Gastrocnemius medialis (tissue), 4 donors: Measurements from ENCODE around the gene ITPR2. TPM values are rescaled to one million over a fixed set of nuclear protein-coding genes. Genes with fewer than 3 reads are reported as not detected.
A peak's percentile ranks its signal among the peaks of the same experiment; 100 is the strongest.

Experiments
- ATAC-seq, 2 donors: fragments of 150-250 bp; one replicate each; pipeline ENCODE4 v1.9.1; 2016
- DNase-seq, 2 donors: peaks; one replicate each; pipeline ENCODE4 v3.0.0-alpha.2; 2019
- H3K27ac ChIP-seq, 4 donors: fragments of 200-600 bp; sonication (generic); 1 replicate in 1 of 4; 2 replicates in 3 of 4; pipeline ENCODE4 v1.5.1; 2016 to 2018; ENCODE audit warnings: mild to moderate bottlenecking in 2 of 4, moderate library complexity in 1 of 4
- H3K27me3 ChIP-seq, 3 donors: fragments of 200-600 bp; sonication (generic) in 2 of 3; 1 replicate in 1 of 3; 2 replicates in 2 of 3; pipeline versions ENCODE4 v1.5.1 to v1.6.0; 2016 to 2019; ENCODE audit warnings: mild to moderate bottlenecking in 1 of 3, moderate library complexity in 1 of 3
- H3K36me3 ChIP-seq, 2 donors: fragments of 200-600 bp; sonication (generic) in 1 of 2; one replicate each; pipeline ENCODE4 v1.5.1; 2017 to 2018
- H3K4me1 ChIP-seq, 2 donors: fragments of 200-600 bp; sonication (generic) in 1 of 2; one replicate each; pipeline ENCODE4 v1.5.1; 2016 to 2017; ENCODE audit warnings: mild to moderate bottlenecking in 2 of 2
- H3K4me3 ChIP-seq, 4 donors: fragments of 200-600 bp; sonication (generic) in 3 of 4; 1 replicate in 1 of 4; 2 replicates in 3 of 4; pipeline ENCODE4 v1.5.1; 2016 to 2019; ENCODE audit warnings: mild to moderate bottlenecking in 2 of 4
- H3K9me3 ChIP-seq, 3 donors: fragments of 200-600 bp; sonication (generic) in 2 of 3; 1 replicate in 1 of 3; 2 replicates in 2 of 3; pipeline ENCODE4 v1.5.1; 2016 to 2019
- CTCF ChIP-seq, 5 experiments: fragments of 450-650 bp in 3 of 5; fragments of 200-600 bp in 2 of 5; sonication (generic) in 2 of 5; IDR thresholded peaks in 4 of 5; conservative IDR thresholded peaks in 1 of 5; 1 replicate in 4 of 5; 2 replicates in 1 of 5; pipeline ENCODE4 v1.5.1; 2016 to 2019; ENCODE audit warnings: antibody characterized with exemption in 5 of 5, mild to moderate bottlenecking in 3 of 5, moderate library complexity in 3 of 5
- POLR2A ChIP-seq, 2 donors: fragments of 450-650 bp; IDR thresholded peaks; one replicate each; pipeline ENCODE4 v1.6.1; 2017; ENCODE audit warnings: antibody characterized with exemption in 2 of 2, mild to moderate bottlenecking in 2 of 2, moderate library complexity in 2 of 2
- in situ Hi-C, 4 donors: fragments of 200-750 bp; cut with MboI; loops; one replicate each; pipeline versions ENCODE4 v1.15.0 to v1.8.0; 2017; ENCODE audit warnings: low sequenced_read_pairs in 4 of 4
- intact Hi-C: fragments of 100-400 bp; cut with DNase I; formaldehyde crosslinking; loops from one replicate; pipeline ENCODE4 v1.15.1; 2023; ENCODE audit warnings: low total_unique reads
- total RNA-seq, 4 donors: library from RNA; depleted of rRNA; stranded (reverse); fragments of >200 nt; gene quantifications; one replicate each; pipeline versions ENCODE4 v1.1.0 to v1.2.3, GENCODE V29; 2016

The ITPR2 gene
- total RNA-seq, 4 donors from 2014 or later: 3.8 to 23.8 (median 4.1) TPM

DNA sequence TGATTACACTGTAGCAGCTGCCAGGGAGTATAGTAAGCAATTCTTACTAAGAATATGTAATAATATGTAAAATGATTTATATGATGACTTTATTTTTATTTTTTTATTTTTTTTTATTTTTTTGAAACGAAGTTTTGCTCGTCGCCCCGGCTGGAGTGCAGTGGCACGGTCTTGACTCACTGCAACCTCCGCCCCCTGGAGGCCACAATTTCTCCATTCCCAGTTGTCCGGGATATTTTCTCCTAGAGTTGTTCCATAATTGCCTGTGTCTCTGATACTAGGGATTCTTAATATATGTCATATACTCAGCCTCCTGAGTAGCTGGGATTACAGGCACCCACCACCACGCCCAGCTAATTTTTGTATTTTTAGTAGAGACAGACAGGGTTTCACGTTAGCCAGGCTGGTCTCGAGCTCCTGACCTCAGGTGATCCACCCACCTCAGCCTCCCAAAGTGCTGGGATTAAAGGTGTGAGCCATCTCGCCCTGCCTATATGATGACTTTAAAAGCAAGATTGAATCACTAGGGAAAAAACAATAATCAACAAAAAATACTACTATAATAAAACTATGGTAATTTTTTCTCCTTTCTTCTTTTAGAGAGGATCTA lies 12.2 kb upstream of the ITPR2 start:
- peaks cover 3 to 4% of the 10 kb centered on the region in 2 donors for H3K4me1 ChIP-seq
- no peaks in the 10 kb centered on the region for H3K27me3 ChIP-seq
- H3K9me3 ChIP-seq: no peaks in the 10 kb centered on the region
- ATAC-seq (peak; percentile 68), DNase-seq (peak in 1 of 2 donors; percentile 29)
- no peak overlapping the region for H3K27ac ChIP-seq
- H3K4me3 ChIP-seq: no peak overlapping the region
- in situ Hi-C loops: no loop called here
- no peaks in the 10 kb centered on the region for H3K36me3 ChIP-seq
- intact Hi-C loops: no loop called here
- TF ChIP-seq POLR2A (IDR thresholded peaks at IDR 0.05) (no peak), CTCF (IDR thresholded peaks at IDR 0.05 in 4 of 5, conservative IDR thresholded peaks at IDR 0.05 in 1 of 5) (peak; percentile 31 to 75 (median 51))

DNA sequence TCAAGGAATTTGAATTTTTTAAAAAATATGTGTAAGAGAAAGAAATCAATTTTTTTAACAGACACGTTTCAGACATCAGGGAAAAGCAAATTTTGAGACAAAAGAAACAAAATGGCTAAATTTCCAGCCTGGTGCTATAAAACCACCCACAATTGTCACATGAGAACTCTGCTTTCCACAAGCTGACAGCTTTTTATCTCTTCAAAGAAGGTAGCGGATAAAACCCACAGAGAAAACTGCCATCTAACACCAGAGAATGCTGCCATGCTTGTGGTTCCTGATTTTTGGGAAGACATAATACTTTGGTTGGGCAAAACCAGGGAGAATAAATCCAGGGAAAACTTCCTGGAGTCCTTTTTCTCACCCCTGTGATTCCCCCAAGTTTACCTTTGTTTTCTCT lies 10.3 kb upstream of the ITPR2 start:
- Histone ChIP-seq H3K27ac (no peak overlapping the region), H3K27me3 (no peaks in the 10 kb centered on the region), H3K4me1 (peaks cover 3 to 4% of the 10 kb centered on the region in 2 donors), H3K4me3 (no peak overlapping the region), H3K9me3 (no peaks in the 10 kb centered on the region), H3K36me3 (no peaks in the 10 kb centered on the region)
- TF ChIP-seq CTCF (IDR thresholded peaks at IDR 0.05 in 4 of 5, conservative IDR thresholded peaks at IDR 0.05 in 1 of 5): no peak
- no peak for TF ChIP-seq POLR2A (IDR thresholded peaks at IDR 0.05)
- ATAC-seq (no peak), DNase-seq (no peak)
- intact Hi-C loops (no loop called here), in situ Hi-C loops (no loop called here)

- DNase-seq (no peak), ATAC-seq (no peak)
- intact Hi-C loops (no loop called here), in situ Hi-C loops (no loop called here)
- no peaks in the 10 kb centered on the region for H3K36me3 ChIP-seq
- H3K27ac ChIP-seq: no peak overlapping the region
- peaks cover 3 to 4% of the 10 kb centered on the region in 2 donors for H3K4me1 ChIP-seq
- no peak overlapping the region for H3K4me3 ChIP-seq
- TF ChIP-seq POLR2A (IDR thresholded peaks at IDR 0.05): no peak
- no peak for TF ChIP-seq CTCF (IDR thresholded peaks at IDR 0.05 in 4 of 5, conservative IDR thresholded peaks at IDR 0.05 in 1 of 5)
- no peaks in the 10 kb centered on the region for H3K9me3 ChIP-seq
- H3K27me3 ChIP-seq: no peaks in the 10 kb centered on the region
These were observed 8.1 kb upstream of the ITPR2 start for GRCh38 chr12:26841085-26841484.

- in situ Hi-C loops: no loop called here
These were observed 6.5 kb upstream of the ITPR2 start for GRCh38 chr12:26839512-26839911.

More at GRCh38 chr12:26839512-26839911, 6.5 kb upstream of the ITPR2 start:
- intact Hi-C loops: loop anchor here (10.0 kb wide), 3 partner anchors 45 to 885 kb away; partner anchors contain the start of gene RASSF8
- no peak for ATAC-seq
- Histone ChIP-seq H3K9me3 (no peaks in the 10 kb centered on the region), H3K27me3 (no peaks in the 10 kb centered on the region), H3K4me3 (no peak overlapping the region), H3K27ac (no peak overlapping the region), H3K4me1 (no peaks in the 10 kb centered on the region), H3K36me3 (no peaks in the 10 kb centered on the region)
- TF ChIP-seq POLR2A (IDR thresholded peaks at IDR 0.05) (no peak), CTCF (IDR thresholded peaks at IDR 0.05 in 4 of 5, conservative IDR thresholded peaks at IDR 0.05 in 1 of 5) (no peak)
- no peak for DNase-seq
